Uterus (tissue), 2 donors: Measurements from ENCODE around the gene MACO1.
"Not testable (repeated sequence)": the region's sequence is repeated elsewhere in the genome, so short reads cannot be mapped to it uniquely, and the experiment has no call there.

Experiments
- POLR2A ChIP-seq, 2 donors: fragments of 450-650 bp; IDR thresholded peaks; one replicate each; pipeline ENCODE4 v1.6.1; 2016; ENCODE audit warnings: antibody characterized with exemption in 2 of 2, mild to moderate bottlenecking in 1 of 2, moderate library complexity in 1 of 2
- TF ChIP-seq, protein P1 (sequence below), 4 experiments: fragments of 200-600 bp in 2 of 4; fragments of 450-650 bp in 2 of 4; sonication (generic) in 2 of 4; IDR thresholded peaks; one replicate each; pipeline ENCODE4 v1.5.1; 2016 to 2019; ENCODE audit warnings: antibody characterized with exemption in 4 of 4, mild to moderate bottlenecking in 2 of 4, moderate library complexity in 1 of 4

DNA sequence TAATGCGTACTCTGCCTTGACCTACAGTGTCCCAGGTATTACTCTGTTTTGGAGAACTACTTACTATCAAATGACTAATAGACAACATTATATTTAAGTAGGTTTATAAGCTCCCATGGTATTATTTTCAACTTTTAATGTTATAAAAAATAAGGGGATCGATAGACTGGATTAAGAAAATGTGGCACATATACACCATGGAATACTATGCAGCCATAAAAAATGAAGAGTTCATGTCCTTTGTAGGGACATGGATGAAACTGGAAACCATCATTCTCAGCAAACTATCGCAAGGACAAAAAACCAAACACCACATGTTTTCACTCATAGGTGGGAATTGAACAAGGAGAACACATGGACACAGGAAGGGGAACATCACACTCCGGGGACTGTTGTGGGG lies 30.1 kb downstream of the MACO1 start:
- TF ChIP-seq, protein P1, sequence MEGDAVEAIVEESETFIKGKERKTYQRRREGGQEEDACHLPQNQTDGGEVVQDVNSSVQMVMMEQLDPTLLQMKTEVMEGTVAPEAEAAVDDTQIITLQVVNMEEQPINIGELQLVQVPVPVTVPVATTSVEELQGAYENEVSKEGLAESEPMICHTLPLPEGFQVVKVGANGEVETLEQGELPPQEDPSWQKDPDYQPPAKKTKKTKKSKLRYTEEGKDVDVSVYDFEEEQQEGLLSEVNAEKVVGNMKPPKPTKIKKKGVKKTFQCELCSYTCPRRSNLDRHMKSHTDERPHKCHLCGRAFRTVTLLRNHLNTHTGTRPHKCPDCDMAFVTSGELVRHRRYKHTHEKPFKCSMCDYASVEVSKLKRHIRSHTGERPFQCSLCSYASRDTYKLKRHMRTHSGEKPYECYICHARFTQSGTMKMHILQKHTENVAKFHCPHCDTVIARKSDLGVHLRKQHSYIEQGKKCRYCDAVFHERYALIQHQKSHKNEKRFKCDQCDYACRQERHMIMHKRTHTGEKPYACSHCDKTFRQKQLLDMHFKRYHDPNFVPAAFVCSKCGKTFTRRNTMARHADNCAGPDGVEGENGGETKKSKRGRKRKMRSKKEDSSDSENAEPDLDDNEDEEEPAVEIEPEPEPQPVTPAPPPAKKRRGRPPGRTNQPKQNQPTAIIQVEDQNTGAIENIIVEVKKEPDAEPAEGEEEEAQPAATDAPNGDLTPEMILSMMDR (IDR thresholded peaks at IDR 0.05), result not testable (repeated sequence)
- TF ChIP-seq POLR2A (IDR thresholded peaks at IDR 0.05), result not testable (repeated sequence)
